Measurements from ENCODE around the gene STK36. TPM values are rescaled to one million over a fixed set of nuclear protein-coding genes. Genes with fewer than 3 reads are reported as not detected.

The STK36 gene, protein sequence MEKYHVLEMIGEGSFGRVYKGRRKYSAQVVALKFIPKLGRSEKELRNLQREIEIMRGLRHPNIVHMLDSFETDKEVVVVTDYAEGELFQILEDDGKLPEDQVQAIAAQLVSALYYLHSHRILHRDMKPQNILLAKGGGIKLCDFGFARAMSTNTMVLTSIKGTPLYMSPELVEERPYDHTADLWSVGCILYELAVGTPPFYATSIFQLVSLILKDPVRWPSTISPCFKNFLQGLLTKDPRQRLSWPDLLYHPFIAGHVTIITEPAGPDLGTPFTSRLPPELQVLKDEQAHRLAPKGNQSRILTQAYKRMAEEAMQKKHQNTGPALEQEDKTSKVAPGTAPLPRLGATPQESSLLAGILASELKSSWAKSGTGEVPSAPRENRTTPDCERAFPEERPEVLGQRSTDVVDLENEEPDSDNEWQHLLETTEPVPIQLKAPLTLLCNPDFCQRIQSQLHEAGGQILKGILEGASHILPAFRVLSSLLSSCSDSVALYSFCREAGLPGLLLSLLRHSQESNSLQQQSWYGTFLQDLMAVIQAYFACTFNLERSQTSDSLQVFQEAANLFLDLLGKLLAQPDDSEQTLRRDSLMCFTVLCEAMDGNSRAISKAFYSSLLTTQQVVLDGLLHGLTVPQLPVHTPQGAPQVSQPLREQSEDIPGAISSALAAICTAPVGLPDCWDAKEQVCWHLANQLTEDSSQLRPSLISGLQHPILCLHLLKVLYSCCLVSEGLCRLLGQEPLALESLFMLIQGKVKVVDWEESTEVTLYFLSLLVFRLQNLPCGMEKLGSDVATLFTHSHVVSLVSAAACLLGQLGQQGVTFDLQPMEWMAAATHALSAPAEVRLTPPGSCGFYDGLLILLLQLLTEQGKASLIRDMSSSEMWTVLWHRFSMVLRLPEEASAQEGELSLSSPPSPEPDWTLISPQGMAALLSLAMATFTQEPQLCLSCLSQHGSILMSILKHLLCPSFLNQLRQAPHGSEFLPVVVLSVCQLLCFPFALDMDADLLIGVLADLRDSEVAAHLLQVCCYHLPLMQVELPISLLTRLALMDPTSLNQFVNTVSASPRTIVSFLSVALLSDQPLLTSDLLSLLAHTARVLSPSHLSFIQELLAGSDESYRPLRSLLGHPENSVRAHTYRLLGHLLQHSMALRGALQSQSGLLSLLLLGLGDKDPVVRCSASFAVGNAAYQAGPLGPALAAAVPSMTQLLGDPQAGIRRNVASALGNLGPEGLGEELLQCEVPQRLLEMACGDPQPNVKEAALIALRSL (N-terminal part only)
- total RNA-seq, result 12.9 TPM
- long read RNA-seq, full-length matches to known transcripts, result 1 of 3 reads
- long read RNA-seq, partial matches to known transcripts, result 2 of 3 reads
- long read RNA-seq, other reads (novel, unspliced or antisense), result 0 of 3 reads

DNA sequence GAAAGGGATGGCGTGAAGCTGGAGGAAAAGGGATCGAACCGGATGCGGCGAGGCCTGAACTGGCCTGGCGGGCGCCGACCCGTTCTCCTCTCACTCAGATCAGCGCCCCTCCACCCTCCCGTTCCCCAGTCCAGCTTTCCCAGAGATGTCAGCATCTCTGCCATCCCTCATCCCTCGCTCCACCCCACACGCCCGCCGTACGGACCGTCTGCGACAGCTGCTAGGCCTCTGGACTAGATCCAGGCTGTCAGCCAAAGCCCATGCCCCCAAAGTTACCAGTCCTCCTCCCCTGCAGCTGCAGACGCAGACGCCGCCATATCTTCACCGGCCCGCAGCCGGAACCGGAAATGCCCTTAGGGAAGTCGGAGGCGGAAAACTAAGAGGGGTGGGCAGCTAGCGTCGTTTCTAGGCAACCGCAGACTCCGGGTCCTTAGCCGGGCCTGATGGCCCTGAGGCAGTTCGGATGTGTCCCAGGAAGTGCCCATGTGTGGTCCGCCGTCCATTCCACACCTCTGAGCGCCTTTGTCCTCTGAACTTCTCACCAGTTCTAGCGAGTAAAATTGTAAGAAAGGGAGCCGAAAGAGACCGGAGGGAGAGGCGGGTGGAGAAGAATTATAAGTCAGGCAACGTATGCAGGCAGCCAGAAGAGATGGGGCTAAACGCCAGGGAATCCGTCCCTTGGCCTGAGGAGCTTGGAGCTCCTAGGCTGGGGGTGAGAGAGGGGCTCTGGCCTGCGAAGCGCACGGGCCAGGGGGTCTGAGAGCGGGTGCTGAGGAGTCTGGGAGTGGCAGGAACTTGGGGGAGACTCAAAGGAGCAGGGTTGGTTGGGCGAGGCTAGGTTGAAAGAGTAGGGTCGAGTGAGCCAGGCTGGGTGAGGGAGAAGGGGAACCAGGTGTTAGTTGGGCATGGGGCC, at the start of gene STK36, which contains the start of gene RNF25:
STK36 (plus strand) TSS at position 433 of the 913 bp plus-strand sequence. CDS start 744 bp downstream, outside the sequence.
RNF25 (minus strand) TSS at position 349 of the 913 bp plus-strand sequence; CDS start at position 317, 32 bp downstream.
- DNase-seq (peak; percentile 87), ATAC-seq (peak; percentile 97)
- intact Hi-C loops (cut with micrococcal nuclease), result no loop called here

DNA sequence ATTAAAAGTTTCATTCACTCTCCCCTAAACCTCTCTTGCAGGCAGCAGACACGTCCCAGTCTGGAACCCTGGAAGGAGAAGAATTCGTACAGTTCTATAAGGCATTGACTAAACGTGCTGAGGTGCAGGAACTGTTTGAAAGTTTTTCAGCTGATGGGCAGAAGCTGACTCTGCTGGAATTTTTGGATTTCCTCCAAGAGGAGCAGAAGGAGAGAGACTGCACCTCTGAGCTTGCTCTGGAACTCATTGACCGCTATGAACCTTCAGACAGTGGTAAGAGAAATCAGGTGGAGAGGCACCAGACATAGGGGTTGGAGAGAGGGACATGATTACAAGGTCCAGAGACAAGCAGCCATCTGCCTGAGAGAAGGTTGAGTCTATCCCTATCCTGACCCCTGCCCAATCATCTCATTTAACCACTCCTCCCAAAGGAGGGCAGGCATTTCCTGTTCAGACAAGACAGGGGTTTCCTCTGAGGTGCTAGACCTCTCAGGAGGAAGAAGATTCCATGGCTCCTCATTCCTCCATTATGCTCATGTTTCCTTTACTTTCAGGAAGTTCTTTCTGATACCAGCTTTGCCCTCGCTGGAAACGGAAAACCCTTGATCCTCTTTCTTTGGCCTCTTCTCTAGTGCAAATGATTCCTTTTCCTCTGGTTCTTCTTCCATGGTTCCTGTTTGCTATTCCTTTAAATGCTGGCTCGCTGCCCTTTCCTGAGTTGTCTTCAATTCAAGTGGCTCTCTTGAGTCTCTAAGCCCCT, 49.1 kb upstream of the STK36 start:
- no peak for DNase-seq
- intact Hi-C loops (cut with micrococcal nuclease), result no loop called here
- peak; percentile 62 for ATAC-seq

DNA sequence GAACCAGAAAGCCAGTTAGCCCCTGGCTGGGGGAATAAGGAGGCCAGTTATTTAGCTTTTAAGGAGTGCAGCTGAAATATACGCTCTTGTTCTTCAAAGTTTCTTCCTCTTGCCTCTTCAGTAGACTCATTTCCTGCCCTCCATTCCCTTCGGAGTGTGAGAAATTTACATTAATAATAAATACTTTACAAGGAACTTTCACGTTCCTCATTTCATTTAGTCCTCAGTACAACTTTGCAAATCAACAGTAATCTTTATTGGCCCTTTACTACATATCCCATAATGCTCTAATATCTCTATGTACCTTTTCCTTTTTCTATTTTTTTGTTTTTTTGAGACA, 48.5 kb upstream of the STK36 start:
- DNase-seq (no peak), ATAC-seq (no peak)
- intact Hi-C loops (cut with micrococcal nuclease), result no loop called here

DNA sequence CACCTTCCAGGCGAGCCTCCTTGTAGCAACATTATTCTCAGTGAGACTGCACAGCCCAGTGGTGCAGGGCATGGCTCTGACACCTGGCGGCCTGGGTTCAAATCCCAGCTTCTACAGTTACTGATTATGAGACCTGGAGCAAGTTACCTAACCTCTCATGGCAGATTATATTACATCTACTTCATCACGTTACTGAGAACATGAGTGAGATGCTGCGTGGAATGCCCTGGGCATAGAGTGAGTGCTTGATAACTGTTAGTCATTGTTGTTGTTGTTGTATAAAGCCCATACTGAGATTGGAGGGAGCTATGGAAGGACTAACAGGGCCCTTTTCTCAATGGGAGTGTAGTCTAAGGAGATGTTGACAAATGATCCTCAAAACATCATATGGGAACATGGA, 45.5 kb upstream of the STK36 start:
- intact Hi-C loops (cut with micrococcal nuclease), result no loop called here
- no peak for ATAC-seq

DNA sequence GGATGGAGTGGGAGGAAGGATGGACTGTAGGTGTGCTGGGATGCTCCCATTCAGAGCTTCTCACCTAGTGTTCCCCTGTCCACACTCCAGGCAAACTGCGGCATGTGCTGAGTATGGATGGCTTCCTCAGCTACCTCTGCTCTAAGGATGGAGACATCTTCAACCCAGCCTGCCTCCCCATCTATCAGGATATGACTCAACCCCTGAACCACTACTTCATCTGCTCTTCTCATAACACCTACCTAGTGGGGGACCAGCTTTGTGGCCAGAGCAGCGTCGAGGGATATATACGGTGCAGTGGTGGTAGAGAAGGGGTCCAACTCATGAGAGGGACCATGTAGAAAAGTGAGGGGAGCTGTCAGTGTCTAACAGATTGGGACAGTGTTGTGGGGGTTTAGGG, 43.9 kb upstream of the STK36 start:
- no peak for ATAC-seq

More for the DNA sequence above, 45.5 kb upstream of the STK36 start:
- DNase-seq, result no peak

DNA sequence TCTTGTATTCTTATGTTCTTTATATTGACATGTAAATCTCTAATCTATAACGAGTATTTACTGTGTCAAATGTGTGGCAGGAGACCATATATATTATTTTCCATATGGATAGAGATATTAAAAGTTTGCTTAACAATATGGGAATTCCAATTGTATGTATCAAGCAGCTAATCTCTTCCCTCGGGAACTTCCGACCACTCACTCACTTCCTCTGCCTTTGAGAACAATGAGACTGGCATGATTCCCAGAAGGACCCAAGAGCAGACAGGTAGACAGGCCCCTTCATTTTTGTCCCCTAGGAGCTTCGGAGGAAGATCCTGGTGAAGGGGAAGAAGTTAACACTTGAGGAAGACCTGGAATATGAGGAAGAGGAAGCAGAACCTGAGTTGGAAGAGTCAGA, 40.0 kb upstream of the STK36 start:
- no peak for ATAC-seq
- intact Hi-C loops (cut with micrococcal nuclease), result no loop called here
- DNase-seq, result no peak

More for the DNA sequence above, 43.9 kb upstream of the STK36 start:
- intact Hi-C loops (cut with micrococcal nuclease), result no loop called here
- no peak for DNase-seq

DNA sequence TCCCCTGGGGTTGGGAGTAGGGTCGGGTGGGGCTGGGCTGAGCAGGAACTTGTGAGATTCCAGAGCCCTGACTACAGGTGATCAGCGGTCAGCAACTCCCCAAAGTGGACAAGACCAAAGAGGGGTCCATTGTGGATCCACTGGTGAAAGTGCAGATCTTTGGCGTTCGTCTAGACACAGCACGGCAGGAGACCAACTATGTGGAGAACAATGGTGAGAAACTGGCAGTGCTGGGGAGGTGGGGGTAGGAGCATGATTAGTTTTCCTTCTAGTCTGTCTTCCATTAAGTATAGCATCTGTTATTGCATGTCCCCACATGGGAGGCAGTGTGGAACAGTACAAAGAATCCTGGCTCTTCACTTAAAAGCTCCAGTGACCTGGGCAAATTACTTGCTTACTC, 36.2 kb upstream of the STK36 start:
- no peak for DNase-seq
- ATAC-seq, result no peak
- intact Hi-C loops (cut with micrococcal nuclease), result no loop called here

DNA sequence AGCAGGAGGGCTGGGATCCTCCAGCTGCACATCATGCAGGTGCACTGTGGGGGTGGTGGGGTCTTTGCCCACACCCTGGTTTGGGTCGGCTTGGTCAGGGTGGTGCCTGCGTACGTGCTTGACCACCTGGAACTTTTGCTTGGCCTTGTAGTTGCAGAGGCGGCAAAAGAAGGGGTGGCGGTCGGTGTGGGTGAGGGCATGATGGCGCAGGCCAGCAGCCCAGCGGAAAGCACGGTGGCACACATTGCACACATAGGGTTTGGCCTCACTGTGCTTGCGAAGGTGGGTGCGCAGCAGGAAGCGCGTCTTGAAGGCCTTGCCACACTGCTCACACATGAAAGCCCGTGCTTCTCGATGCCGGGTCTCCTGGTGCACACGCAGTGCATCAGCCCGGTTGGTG, 33.5 kb upstream of the STK36 start:
- ATAC-seq (no peak), DNase-seq (no peak)
- intact Hi-C loops (cut with micrococcal nuclease), result no loop called here

DNA sequence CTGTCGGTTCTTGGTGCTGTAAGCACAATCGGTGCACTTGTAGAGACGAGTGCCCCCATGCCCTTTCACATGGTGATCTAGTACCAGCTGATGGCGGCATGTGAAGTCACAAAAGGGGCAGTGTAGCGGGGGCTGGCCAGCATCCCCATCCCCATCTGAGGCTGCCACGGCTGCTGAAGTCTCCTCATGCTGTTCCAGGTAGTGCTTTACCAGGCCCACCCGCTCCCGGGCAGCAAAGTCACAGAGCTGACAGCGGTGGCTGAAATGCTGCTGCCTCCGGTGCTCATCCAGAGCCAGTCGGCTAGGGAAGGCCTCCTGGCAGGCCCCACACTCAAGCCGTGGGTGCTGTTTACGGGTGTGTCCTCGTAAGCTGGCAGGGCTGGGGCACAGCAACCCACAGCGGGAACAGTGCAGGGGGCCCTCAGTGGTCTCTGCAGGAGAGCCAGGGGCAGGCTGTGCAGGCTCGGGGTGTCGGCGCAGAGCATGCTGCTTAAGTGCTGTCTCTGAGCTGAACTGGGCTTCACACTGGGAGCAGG, 29.7 kb upstream of the STK36 start:
- ATAC-seq (no peak), DNase-seq (no peak)
- intact Hi-C loops (cut with micrococcal nuclease), result no loop called here

DNA sequence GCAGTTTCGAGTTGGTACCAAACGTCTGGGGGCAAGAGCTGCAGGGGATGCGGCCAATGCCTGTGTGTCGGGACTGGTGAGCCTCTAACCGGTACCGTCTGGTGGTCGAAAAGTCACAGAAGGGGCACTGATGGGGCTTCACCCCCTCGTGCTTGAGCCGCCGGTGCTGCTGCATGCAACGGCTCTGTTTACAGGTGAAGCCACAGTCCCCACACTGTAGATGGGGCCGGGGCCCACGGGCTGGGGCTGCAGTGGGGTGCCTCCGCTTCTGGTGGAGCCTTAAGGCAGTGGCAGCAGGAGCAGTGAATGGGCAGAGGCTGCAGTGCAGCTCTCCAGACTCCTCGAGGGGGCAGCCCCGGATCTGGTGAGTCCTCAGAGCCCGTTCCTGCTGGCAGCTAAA, 29.1 kb upstream of the STK36 start:
- intact Hi-C loops (cut with micrococcal nuclease), result no loop called here
- ATAC-seq, result no peak
- DNase-seq, result no peak

DNA sequence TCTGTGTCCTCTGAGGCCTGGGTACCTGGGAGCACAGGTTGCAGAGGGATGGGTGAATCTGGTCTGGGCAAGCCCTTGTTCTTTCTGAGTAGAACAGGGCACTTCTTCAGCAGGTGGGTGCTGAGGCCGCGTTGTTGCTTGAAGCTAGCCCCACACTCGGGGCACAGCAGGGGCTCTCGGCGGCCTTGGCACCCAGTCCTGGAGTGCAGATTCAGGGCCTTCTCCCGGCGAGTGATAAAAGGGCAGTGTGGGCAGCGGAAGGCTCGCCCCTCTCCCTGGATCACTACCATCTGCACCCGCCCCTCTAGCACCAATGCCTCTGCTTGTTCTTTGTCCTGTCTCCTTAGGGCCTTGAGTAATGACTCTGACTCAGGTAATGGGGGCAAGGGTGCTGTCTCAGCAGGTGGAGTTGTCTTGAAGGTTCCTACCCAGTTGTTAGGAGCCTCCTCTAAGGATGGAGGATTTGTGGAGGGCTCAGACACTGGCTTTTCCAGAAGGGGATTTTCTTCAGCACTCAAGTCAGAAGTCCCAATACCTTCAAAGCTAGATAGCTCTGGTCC, 28.1 kb upstream of the STK36 start:
- no peak for ATAC-seq
- no peak for DNase-seq
- intact Hi-C loops (cut with micrococcal nuclease), result no loop called here

DNA sequence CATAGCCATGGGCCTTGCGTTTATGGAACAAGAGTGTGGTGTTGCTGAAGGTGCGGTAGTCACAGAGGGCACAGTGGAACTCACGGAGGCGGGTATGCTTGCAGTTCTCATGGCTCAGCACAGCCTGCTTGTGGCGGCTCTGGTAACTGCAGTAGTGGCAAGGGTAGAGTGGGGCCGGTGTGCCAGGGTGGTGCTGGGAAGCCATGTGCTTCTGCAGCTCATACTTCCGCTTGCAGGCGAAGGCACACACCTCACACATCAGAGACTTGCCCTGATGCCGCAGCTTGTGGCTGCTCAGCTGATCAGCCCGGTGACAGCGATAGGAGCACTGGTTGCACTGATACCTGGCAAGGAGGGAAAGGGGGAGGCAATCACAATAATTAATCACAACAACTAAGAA, 27.2 kb upstream of the STK36 start:
- intact Hi-C loops (cut with micrococcal nuclease), result no loop called here

DNA sequence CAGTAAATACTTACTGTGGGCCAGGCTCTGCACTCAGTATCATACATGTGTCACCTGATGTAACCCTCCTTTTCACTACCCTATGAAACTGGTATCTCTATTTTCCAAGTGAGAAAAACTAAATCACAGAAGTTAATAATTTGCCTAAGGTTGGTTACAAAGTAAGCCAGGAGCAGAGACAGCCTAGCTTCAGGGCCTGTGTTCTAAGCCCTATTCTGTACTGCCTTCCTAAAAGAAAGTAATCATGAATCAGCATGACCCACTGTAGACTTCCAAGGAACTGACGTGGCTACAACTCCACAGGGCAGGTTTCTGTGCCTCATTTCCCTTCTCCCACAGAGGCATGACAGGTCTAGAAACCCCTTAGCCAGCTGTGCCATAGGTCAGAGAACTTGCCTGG, 26.8 kb upstream of the STK36 start:
- intact Hi-C loops (cut with micrococcal nuclease), result no loop called here
- no peak for DNase-seq
- ATAC-seq, result no peak

More for the DNA sequence above, 27.2 kb upstream of the STK36 start:
- DNase-seq (no peak), ATAC-seq (no peak)

DNA sequence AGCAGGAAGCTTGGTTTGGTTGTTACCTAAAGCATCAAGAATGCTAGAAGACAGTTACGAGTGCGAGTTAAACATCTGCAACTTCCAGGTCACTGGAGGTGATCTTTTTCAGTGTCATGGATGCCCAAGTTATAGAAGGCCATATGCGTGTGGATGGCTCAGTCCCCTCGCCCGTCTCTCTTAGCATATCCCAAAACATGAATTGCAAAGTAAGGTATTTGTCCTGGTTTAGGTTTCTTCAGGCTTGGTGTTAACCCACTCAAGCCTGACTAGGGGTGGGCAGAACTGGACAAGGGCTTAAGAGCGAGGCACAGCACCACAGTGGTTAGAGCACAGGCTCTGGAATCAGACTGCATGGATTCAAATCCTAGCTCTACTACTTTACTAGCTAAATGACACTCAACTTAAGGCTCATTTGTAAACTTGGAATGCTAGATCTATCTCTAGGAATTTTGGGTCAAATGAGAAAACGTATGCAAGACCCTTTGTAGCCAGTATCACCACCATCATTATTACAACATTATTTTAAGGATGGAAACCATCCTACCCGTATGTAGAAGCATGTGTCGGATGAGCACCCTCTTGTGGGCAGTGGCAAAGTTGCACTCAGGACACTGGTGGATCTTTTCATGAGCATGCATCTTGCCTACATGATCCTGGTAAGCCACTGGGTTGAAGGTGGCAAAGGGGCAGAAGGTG, 23.6 kb upstream of the STK36 start:
- peak; percentile 63 for ATAC-seq
- peak; percentile 47 for DNase-seq
- intact Hi-C loops (cut with micrococcal nuclease), result no loop called here

DNA sequence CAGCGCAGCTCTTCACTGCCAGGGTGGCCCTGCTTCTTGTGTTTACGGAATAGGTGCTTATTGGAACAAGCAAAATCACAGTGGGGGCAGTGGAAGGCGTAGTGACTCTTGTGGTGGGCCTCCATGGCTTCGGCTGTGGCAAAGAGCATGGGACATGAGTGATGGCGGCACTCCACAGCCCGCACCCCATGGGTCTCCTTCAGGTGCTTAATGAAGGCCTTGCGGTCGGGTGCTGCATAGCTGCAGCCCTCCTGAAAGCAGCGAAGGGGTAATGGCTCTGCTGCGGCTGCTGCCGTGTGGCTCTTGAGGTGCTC, 23.1 kb upstream of the STK36 start:
- ATAC-seq (peak; percentile 9), DNase-seq (no peak)
- intact Hi-C loops (cut with micrococcal nuclease), result no loop called here

DNA sequence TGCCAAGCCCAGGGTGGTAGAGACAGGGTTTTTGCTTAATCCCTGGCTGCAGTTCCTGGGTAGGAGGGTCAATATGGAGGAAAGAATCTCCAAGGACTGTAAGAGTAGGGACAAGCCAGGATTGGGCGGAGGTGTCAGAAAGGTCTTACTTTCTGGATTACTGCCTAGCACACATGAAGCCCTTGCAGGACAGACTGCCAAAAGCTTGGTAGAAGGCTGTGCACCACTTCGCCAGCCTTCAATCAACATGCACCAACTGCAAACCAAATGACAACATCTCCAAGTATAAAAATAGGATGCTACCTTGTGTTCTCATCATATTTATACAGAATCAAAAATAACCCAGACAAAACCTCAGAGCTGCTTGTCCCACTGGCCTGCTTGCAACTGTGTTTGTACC, 16.1 kb upstream of the STK36 start:
- peak; percentile 74 for ATAC-seq

More for the DNA sequence above, 16.1 kb upstream of the STK36 start:
- intact Hi-C loops (cut with micrococcal nuclease), result no loop called here
- DNase-seq, result peak; percentile 41

All from left ventricle myocardium superior (tissue), 1 donor.